ENCODE measurements around the gene LRCH3.

DNA sequence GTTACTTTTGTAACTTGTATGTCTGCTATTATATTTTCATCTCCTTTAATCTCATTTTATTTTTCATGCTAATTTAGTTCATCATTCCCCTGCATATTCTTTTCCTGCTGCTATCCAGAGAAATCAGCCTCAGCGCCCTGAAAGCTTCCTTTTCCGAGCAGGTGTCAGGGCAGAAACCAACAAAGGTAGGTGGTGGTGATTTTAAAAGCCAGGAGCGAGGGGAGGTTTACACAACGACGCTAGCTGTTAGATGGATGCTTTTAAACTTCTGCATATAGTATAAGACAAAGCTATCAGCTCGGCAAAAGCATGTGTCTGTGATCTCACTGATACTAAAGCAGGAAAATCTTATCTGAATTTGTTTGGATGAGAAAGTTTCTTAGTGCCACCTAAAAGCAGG is 75.0 kb downstream of the LRCH3 start:
- TF ChIP-seq RAD21 (conservative IDR thresholded peaks at IDR 0.05) (no peak), POLR2AphosphoS5 (IDR thresholded peaks at IDR 0.05) (no peak), EP300 (conservative IDR thresholded peaks at IDR 0.05; ENCODE audit: poor library complexity, severe bottlenecking) (no peak), MXI1 (conservative IDR thresholded peaks at IDR 0.05; ENCODE audit: poor library complexity, severe bottlenecking) (no peak), EZH2 (IDR thresholded peaks at IDR 0.05; ENCODE audit: borderline replicate concordance, insufficient read depth, low read length, poor library complexity, severe bottlenecking) (no peak)
- TF ChIP-seq, protein P1, sequence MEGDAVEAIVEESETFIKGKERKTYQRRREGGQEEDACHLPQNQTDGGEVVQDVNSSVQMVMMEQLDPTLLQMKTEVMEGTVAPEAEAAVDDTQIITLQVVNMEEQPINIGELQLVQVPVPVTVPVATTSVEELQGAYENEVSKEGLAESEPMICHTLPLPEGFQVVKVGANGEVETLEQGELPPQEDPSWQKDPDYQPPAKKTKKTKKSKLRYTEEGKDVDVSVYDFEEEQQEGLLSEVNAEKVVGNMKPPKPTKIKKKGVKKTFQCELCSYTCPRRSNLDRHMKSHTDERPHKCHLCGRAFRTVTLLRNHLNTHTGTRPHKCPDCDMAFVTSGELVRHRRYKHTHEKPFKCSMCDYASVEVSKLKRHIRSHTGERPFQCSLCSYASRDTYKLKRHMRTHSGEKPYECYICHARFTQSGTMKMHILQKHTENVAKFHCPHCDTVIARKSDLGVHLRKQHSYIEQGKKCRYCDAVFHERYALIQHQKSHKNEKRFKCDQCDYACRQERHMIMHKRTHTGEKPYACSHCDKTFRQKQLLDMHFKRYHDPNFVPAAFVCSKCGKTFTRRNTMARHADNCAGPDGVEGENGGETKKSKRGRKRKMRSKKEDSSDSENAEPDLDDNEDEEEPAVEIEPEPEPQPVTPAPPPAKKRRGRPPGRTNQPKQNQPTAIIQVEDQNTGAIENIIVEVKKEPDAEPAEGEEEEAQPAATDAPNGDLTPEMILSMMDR (IDR thresholded peaks at IDR 0.05; ENCODE audit: poor library complexity, severe bottlenecking), result no peak

All from neural cell (in vitro differentiated cells).